DMS153 (cell line): ENCODE measurements around the gene LCE2B.
"Not testable (repeated sequence)": the region's sequence is repeated elsewhere in the genome, so short reads cannot be mapped to it uniquely, and the experiment has no call there.

Experiments
- DNase-seq: peaks from one replicate; lab custom pipeline; 2025; lab: John Stamatoyannopoulos, UW

LCE2B gene, protein sequence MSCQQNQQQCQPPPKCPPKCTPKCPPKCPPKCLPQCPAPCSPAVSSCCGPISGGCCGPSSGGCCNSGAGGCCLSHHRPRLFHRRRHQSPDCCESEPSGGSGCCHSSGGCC

DNA sequence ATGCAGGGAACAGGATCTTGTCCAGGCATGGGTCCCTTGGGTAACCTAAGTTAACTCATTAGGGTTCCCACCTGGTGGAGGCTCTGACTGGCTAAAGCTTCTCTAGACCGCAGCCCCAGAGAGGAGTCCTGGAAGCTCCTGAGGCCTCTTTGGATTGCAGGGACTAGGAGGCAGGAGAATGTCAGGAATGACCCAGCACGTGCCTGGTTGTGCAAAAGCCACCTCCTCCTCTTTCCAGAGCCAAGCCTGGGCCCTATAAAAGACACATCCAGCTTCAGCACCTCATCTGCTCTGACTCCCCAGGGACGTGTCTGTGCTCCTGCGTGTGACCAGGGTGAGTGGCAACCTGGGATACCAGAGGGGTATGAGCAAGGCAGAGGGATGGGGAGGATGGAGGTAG lies at the start of gene LCE2B:
Gene LCE2B (plus strand): TSS at position 301 of the 400 bp plus-strand sequence. CDS start 721 bp downstream, outside the sequence.
- not testable (repeated sequence) for DNase-seq

DNA sequence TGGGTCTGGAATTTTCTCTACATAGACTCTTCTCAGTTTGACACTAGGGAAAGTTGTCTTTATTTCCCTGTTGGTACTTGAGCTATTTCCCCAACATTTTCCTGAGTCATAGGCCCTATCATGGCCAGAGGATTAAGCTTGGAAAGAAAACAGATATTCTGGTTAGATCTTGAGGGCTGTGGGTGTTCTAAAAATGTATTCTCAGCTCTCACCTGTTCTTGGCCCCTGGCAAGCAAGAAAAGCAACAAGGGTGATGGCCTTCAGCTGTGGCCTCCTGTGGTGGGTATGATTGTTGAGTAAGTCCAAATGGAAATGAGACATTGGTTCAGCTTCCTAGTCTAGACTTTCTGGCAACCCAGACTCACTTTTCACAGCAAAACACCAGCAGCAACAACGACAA lies 45.6 kb upstream of the LCE2B start:
- no peak for DNase-seq

DNA sequence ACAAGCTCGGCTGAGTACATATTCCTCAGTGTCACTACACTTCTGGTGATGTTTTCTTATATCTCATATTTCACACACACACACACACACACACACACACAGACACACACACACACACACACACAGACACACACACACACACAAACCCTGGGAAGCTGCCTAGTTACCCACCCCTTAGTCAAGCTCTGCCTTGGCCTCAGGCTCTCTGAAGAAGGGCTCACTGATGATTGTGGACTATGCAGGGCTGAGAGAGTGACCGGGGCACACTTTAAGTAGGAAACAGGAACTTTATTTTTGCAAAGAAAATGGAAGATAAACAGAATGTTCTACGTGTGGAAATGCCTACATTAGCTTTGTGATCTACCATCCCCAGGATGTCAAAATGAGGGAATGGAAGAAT lies 42.0 kb upstream of the LCE2B start:
- DNase-seq, result no peak

DNA sequence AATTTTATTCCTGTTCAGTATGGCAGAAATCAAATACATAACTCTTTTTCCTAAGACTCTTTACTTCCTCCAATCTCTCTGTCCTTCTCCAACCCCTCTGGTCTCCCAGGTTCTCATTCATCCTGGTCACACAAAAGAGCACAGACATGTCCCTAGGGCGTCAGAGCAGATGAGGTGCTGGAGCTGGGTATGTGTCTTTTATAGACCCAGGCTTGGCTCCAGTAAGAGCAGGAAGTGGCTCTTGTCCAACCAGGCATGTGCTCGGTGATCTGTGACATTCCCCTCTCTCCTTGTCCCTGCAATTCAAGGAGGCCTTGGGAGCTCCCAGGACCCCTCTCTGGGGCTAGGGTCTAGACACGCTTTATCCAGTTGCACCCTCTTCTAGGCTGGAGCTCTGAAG lies 40.8 kb upstream of the LCE2B start:
- no peak for DNase-seq

DNA sequence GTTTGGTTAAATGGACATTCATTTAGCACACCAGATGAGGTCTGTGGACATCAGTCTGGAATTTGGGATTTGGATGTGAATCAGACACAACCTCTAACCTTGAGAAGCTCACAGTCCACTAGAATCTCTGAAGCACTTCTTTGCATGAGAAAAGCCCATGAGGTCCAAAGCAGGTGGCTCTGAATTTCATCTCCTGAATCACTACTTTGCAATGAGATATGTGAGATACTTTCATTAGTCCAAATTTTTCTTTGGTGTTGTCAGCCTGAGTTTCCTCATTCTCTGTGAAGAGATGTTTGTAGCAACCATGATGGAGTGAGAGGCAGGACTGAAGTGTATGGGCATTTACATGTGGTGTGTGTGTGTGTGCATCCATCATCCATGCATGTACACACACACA lies 39.3 kb upstream of the LCE2B start:
- no peak for DNase-seq

DNA sequence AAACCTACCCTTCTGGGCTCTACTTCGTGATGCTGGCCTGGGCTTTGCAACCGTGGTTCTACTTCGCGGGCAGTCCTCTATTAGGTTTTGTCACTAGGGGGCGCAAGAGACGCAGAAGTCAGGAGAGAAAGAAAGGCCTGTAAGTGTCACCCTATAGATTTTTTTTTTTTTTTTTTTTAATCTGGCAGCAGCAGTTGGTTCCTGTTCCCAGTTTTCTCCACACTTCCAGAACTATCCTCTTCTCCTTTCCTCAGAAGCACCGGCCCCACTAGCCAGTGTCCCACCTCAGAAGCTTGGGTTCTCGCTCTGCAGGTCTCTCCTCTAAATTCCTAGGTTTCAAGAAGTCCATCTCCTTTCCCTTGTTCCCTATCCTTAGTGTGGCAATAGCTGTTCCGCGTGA lies 31.8 kb upstream of the LCE2B start:
- DNase-seq, result peak; percentile 25

DNA sequence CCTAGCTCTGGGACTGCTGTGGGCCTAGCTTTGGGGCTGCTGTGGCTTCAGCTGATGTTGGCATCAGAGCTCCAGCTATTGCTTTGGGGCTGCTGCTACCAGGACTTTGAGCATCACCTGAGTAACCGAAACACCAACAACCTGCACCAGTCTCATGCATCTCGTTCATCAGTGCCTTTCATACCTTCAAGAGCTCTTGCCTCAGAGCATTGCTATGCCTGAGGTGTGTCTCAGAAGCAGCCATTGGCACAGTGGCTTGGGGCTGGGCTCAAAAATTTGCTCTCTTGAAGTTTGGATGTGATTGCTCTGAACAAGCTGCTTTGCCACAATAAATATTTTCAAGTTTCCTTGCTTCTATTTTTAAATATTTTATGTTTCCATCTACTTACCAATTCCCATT lies 29.5 kb upstream of the LCE2B start:
- DNase-seq, result no peak

DNA sequence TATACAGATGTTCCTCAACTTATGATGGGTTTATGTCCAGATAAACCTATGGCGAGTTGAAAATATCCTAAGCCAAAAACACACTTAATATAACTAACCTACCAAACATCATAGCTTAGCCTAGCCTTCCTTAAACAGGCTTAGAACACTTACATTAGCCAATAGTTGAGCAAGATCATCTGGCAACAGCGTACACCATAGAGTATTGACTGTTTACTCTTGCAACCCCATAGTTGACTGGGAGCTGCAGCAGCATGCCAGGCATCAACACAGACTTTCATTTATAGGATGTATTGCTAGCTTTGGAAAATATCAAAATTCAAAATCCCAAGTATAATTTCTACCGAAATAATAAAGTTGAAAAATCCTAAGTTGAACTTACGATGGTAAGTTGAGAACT lies 28.2 kb upstream of the LCE2B start:
- no peak for DNase-seq

DNA sequence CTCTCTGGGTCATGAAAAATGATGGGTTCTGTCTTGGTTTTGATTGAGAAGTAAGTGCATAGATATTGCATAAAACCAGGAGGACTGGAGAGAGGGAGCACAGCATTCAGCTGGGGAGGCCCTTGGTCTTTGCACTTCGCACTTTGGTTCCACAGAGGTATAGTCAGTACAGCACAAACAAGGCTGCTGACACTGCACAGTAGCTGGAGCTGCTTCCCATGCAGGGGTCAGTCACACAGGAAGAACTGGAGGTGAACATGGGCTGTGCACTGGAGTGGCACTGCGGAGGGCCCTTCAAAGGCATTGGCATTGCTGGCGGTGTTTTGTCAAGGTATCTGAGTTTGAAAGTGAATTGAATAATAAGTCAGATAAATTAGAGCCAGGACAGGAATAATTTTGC lies 27.3 kb upstream of the LCE2B start:
- DNase-seq, result no peak

DNA sequence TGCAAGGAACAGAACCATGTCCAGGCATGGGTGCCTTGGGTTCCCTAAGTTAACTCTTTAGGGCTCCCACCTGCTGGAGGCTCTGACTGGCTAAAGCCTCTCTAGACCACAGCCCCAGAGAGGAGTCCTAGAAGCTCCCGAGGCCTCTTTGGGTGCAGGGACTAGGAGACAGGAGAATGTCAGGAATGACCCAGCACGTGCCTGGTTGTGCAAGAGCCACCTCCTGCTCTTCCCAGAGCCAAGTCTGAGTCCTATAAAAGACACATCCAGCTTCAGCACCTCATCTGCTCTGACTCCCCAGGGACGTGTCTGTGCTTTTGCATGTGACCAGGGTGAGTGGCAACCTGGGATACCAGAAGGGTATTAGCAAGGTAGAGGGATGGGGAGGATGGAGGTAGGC lies 22.8 kb upstream of the LCE2B start, which contains the start of gene LCE2D:
Gene LCE2D (plus strand): TSS at position 283 of the 400 bp plus-strand sequence. CDS start 726 bp downstream, outside the sequence.
- no peak for DNase-seq

DNA sequence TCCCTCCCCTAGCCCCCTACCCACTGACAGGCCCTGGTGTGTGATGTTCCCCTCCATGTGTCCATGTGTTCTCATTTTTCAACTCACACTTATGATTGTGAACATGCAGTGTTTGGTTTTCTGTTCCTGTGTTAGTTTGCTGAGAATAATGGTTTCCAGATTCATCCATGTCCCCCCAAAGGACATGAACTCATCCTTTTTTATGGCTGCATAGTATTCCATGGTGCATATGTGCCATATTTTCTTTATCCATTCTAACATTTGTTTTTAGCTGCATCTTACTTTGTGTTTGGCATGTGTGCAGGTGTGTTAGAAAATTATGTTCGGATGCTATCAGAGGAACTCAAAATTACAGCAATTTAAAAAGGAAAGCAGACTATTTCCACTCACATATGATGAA lies 19.8 kb upstream of the LCE2B start:
- not testable (repeated sequence) for DNase-seq

DNA sequence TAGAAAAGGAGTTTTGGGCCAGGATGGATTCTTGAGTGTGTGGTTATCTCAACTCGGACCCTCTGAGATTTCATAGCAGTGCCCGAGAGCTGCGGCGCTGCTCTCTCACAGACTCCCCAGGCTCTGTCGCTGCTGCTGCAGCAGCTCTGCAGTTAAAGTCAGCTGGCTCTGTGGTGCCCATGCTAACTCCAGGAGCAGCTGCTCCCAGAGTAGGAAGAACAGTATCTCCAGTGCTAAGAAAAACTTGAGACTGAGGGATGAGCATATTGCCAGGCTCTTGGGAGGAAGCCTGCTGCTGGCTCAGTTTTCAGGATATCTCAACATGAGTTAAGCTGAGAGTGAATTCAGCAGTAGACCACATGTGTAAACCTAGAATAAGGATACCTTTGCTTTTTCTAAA lies 18.3 kb upstream of the LCE2B start:
- no peak for DNase-seq

DNA sequence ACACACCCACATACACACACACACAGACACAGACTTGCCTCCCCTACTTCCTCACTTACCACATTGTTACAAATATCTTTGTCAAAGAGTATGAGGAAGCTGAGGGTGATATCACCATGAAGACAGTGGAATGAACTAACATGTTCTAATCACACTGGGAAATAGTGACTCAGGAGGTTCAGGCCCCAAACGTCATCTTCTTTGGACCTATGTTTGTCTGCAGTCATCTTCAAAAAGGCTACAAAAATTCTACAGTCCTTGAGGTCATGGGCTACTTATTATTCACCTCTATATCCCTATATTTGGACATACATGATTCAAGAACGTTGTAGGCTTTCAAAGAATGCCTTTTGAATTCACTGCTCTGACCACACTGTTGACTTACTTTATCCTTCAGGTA lies 12.9 kb upstream of the LCE2B start:
- DNase-seq, result no peak

DNA sequence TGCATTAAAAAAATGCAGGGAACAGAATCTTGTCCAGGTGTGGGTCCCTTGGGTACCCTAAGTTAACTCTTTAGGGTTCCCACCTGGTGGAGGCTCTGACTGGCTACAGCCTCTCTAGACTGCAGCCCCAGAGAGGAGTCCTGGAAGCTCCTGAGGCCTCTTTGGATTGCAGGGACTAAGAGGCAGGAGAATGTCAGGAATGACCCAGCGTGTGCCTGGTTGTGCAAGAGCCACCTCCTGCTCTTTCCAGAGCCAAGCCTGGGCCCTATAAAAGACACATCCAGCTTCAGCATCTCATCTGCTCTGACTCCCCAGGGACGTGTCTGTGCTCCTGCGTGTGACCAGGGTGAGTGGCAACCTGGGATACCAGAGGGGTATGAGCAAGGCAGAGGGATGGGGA lies 10.9 kb upstream of the LCE2B start, which contains the start of gene LCE2C:
Gene LCE2C (plus strand): TSS at position 297 of the 400 bp plus-strand sequence. CDS start 737 bp downstream, outside the sequence.
- not testable (repeated sequence) for DNase-seq

DNA sequence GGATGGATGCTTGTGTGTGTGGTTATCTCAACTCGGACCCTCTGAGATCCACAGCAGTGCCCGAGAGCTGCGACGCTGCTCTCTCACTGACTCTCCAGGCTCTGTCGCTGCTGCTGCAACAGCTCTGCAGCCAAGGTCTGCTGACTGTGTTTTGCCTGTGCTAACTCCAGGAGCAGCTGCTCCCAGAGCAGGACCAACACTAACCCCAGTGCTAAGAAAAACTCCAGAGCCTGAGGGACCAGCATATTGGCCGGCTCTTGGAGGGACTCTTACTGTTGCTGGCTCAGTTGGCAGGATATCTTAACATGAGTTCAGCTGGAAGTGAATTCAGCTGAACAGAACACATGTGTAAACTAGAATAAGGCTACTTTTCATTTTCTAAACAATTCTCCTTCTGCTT lies 6.5 kb upstream of the LCE2B start:
- no peak for DNase-seq

DNA sequence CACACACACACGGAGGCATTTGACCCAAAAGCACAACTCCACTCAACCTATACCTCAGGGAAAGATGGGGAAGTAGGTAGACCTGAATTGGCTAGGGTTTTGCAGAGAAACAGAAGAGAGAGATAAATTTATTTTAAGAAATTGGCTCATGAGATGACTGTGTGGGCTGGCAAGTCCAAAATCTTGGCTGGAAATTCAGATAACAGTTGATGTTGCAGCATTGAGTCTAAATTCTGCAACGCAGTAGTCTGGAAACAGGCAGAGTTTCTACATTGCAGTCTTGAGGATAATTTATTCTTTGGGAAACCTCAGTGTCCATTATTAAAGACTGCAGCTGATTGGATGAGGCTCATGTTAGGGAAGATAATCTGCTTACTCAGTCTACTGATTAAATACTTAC lies 4.3 kb upstream of the LCE2B start:
- DNase-seq, result no peak

DNA sequence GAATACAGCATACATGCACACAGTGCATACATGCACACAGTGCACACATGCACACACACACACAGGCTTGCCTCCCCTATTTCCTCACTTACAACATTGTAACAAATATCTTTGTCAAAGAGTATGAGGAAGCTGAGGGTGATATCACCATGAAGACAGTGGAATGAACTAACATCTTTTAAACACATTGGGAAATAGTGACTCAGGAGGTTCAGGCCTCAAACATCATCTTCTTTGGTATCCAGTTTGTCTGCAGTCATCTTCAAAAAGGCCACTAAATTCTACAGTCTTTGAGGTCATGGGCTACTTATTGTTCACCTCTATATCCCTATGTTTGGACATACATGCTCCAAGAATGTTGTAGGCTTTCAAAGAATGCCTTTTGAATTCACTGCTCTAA lies 2.1 kb upstream of the LCE2B start:
- DNase-seq, result no peak

DNA sequence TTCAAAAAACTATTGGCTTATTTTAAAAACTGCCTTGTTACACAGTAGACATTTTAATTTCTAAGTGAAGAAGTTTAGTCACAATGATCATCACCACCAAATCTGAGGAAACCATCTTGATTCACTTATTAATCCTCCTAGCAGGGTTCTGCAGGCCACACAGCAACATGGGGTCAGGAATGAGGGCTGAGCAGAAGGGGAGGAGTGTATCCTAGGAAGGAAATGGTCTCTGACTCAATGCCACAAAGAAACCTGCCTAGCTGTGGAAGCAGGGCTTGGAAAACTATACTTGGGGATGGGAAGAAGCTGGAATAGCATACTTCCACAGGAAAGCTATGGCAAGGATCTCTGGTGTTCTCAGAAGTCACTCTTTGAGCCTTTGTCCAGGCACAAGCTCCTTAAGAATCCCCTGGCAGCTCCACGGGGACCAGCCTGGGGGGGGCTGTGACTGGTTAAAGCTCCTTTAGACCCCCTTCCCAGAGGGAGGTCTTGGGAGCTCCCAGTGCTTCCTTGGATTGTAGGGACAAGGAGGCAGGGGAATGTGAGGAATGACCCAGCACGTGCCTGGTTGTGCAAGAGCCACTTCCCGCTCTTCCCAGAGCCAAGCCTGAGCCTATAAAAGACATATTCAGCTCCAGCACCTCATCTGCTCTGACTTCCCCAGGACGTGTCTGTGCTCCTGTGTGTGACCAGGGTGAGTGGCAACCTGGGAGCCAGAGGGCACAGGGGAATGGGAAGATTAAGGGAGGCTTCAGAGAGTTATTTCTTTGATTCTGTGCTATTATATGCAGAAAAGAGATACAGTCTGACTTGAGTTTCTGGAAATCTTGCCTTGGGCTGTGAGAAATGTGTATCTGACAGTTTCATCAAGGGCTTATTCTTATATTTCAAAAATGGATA lies 12.0 kb downstream of the LCE2B start, which contains the start of gene LCE2A:
Gene LCE2A (plus strand): TSS at position 645 of the 900 bp plus-strand sequence. CDS start 557 bp downstream, outside the sequence.
- no peak for DNase-seq

DNA sequence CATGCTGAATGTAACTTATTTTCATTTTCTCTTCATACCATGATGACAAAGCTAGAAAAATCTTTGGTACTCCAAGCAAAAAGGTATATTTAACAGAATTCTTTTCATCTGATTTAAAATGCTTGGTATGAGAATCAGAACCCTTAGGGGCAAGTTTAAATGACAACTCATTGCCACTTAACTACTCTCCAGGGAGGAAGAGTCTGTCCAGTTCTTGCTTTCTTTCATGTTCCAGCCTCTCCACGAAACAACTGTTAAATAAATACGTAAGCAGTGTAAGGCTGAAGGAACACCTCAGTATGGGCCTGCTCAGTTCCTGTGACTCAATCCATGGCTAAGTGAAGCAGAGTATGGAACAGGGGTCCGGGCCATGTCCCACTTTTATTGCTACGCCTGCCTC lies 13.8 kb downstream of the LCE2B start:
- DNase-seq, result no peak

DNA sequence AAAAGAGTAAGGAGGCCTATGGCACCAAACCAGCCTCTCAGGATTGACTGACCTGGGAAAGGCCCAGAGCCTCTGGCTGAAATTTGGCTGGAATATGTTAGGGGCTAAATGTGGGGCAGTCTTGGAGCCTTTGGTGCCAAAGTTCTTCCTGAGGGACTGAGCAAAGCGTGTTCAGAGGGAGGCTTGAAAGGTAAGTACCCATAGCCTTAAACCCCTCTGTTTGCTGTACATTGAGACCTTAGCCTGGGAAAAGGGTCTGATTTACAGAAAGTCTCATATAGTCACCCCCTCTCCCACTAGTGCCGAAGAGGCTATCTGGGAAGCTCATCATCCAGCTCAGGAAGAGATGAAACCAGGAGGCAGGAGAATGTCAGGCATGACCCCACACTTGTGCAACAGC lies 21.9 kb downstream of the LCE2B start, which contains the start of gene LCE4A:
Gene LCE4A (plus strand): TSS at position 301 of the 400 bp plus-strand sequence. CDS start 916 bp downstream, outside the sequence.
- no peak for DNase-seq

DNA sequence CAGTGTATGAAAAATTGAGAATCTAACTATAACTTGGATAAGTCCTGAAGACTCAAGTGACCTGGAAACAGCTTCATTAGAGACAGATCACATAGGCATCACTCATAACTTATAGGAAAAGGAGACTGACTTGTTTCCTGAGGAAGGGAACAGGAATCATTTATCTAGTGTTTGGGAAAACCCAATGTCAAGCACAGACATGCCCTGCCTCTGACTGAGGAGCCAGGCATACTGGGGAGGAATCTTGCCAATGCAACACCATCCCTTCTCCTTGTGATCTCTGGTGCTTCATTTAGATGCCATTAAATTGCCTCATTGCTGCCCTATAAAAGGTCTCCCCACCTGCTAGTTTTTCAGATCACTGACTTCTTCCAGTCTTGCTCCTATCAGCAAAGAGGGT lies 32.3 kb downstream of the LCE2B start:
- DNase-seq, result no peak

DNA sequence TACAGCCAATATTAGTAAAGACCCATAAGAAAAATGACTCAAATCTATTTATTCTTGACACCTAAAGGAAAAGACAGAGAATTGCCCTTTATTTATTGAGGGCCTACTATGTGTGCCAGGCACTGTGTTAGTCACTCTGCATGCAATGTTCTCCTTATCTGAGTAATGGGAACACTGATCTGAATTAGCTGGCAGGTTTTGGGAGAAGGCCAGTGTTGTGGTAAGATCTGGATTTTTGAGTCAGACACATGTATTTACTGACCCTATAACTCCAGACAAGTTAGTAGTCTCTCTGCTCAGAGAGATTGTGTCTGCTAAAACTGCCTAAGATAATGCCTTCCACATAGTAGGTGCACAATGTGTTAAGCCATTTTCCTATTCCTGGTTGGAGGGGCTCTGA lies 39.3 kb downstream of the LCE2B start:
- no peak for DNase-seq

DNA sequence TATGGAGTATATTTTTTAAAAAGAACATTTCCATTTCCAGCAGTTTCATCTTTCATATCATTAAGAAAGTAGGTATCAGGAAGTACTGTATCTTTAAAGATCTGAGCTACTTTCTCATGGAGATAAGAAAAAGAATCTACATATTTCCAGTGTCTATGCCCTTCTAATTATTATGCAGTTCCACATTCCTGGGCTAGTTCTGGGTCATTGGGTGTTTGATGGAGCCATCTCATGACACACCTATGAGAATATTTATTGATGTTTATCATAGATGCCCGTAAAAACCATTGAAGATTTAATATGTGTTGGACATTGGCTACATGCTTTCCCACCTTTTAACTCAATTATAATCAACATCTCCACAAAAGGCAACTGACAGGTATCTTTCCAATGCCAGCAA lies 43.1 kb downstream of the LCE2B start:
- DNase-seq, result no peak
